Ovary (tissue), 9 donors: Measurements from ENCODE around the gene TNS1. TPM values are rescaled to one million over a fixed set of nuclear protein-coding genes. Genes with fewer than 3 reads are reported as not detected.

Source experiments
- DNase-seq, 5 donors: peaks; one replicate each; pipeline ENCODE4 v3.0.0-alpha.2; 2019 to 2020
- H3K27ac ChIP-seq, 2 donors: fragments of 200-600 bp; one replicate each; pipeline versions ENCODE4 v1.5.1 to v1.8.0; 2019 to 2022
- H3K27me3 ChIP-seq: fragments of 200-600 bp; one replicate; pipeline ENCODE4 v1.8.0; 2022
- H3K36me3 ChIP-seq: fragments of 200-600 bp; sonication (generic); one replicate; pipeline ENCODE4 v1.5.1; 2019
- H3K4me1 ChIP-seq: one replicate; pipeline ENCODE4 v1.8.1; 2013; ENCODE audit warnings: mild to moderate bottlenecking, moderate library complexity; ENCODE audit not compliant: insufficient read depth
- H3K4me3 ChIP-seq: fragments of 200-600 bp; sonication (generic); one replicate; pipeline ENCODE4 v1.5.1; 2017
- H3K9me3 ChIP-seq, 2 donors: fragments of 200-600 bp in 1 of 2; sonication (generic) in 1 of 2; one replicate each; pipeline versions ENCODE4 v1.5.1 to v1.8.1; 2013 to 2019; ENCODE audit warnings: mild to moderate bottlenecking in 1 of 2, moderate library complexity in 1 of 2
- CTCF ChIP-seq, 3 donors: fragments of 450-650 bp in 2 of 3; fragments of 200-600 bp in 1 of 3; IDR thresholded peaks; one replicate each; pipeline versions ENCODE4 v1.5.1 to v1.8.0; 2016 to 2022; ENCODE audit warnings: antibody characterized with exemption in 3 of 3, mild to moderate bottlenecking in 1 of 3
- EP300 ChIP-seq: sonication (generic); formaldehyde crosslinking; IDR thresholded peaks from one replicate; pipeline ENCODE4 v1.6.1; 2017; ENCODE audit warnings: antibody characterized with exemption
- POLR2A ChIP-seq: fragments of 450-650 bp; IDR thresholded peaks from one replicate; pipeline ENCODE4 v1.6.1; 2017; ENCODE audit warnings: antibody characterized with exemption, mild to moderate bottlenecking, moderate library complexity
- WGBS, 3 donors: extraction: QIAGEN DNeasy Blood & Tissue Kit in 1 of 3; methylation state at CpG; one replicate each; pipeline versions ENCODE4 v1.1.5 to v1.1.7; 2013 to 2017; 5-methylcytosine and 5-hydroxymethylcytosine counted together
- intact Hi-C, 4 donors: fragments of 100-400 bp; cut with DNase I; formaldehyde crosslinking; loops; one replicate each; pipeline versions ENCODE4 v1.11.0 to v1.15.1; 2022 to 2023
- polyA plus RNA-seq, 2 donors: library from polyadenylated mRNA; stranded (reverse); fragments of 200-250 nt in 1 of 2; fragments of 350-450 nt in 1 of 2; fragmentation: Illumina TruSeq in 1 of 2; extraction: RNeasy Lipid Tissue Mini Kit (QIAGEN cat#74804) in 1 of 2; gene quantifications; one replicate each; pipeline ENCODE4 v1.2.3, GENCODE V29; 2013 to 2014
- total RNA-seq, 7 donors: library from RNA; depleted of rRNA in 2 of 7; stranded (reverse); fragments of >200 nt in 2 of 7; fragmentation: NEBNext Ultra II Directional in 3 of 7; extraction: Animal tissue kit (Norgen Biotek cat#: 25700) in 3 of 7; gene quantifications; one replicate each; pipeline versions ENCODE4 v1.1.0 to v1.2.4, GENCODE V29; 2016 to 2023
- donor health status: DM: no; HTN: no; CAD: no; lungs with moderate emphysema.
- donor health status: DM: no; HTN: no; CAD: no.
- donor health status: Bipolar disorder and iron deficiency.
- donor health status: DM: yes; HTN: yes; CAD: no.
- donor health status: DM: no; HTN: no; CAD: no.
- donor health status: DM: yes; HTN: yes; CAD: no.

The TNS1 gene
- total and polyA plus RNA-seq, 9 donors: 140 to 568 (median 356) TPM

GRCh38 chr2:218024871-218025270, 22.1 kb upstream of the TNS1 start:
- H3K4me1 ChIP-seq: no peaks in the 10 kb centered on the region
- intact Hi-C loops: no loop called here

GRCh38 chr2:218024336-218024735, 21.5 kb upstream of the TNS1 start:
- no peaks in the 10 kb centered on the region for H3K36me3 ChIP-seq
- intact Hi-C loops: no loop called here
- TF ChIP-seq POLR2A (no peak), CTCF (IDR thresholded peaks at IDR 0.05) (no peak), EP300 (no peak)
- H3K4me1 ChIP-seq: no peaks in the 10 kb centered on the region
- H3K27ac ChIP-seq: no peak overlapping the region
- H3K9me3 ChIP-seq: no peaks in the 10 kb centered on the region
- peak in 3 of 5 donors; percentile 2 to 10 (median 10) for DNase-seq
- H3K27me3 ChIP-seq: no peaks in the 10 kb centered on the region
- no peak overlapping the region for H3K4me3 ChIP-seq
- WGBS, 3 donors: 71 to 79% (median 72%) methylated on average over 2 of the region's 2 CpGs

More at GRCh38 chr2:218024871-218025270, 22.1 kb upstream of the TNS1 start:
- no peak overlapping the region for H3K4me3 ChIP-seq
- no peak for TF ChIP-seq POLR2A
- TF ChIP-seq CTCF (IDR thresholded peaks at IDR 0.05): no peak
- no peak for TF ChIP-seq EP300
- no peak overlapping the region for H3K27ac ChIP-seq
- no peaks in the 10 kb centered on the region for H3K27me3 ChIP-seq
- 92 to 95% (median 94%) methylated on average over 2 of the region's 2 CpGs for WGBS, 3 donors
- H3K9me3 ChIP-seq: no peaks in the 10 kb centered on the region
- peak in 2 of 5 donors; percentile 5 to 7 for DNase-seq
- no peaks in the 10 kb centered on the region for H3K36me3 ChIP-seq

- no peaks in the 10 kb centered on the region for H3K9me3 ChIP-seq
- DNase-seq: peak in 3 of 5 donors; percentile 3 to 5 (median 5)
- H3K4me3 ChIP-seq: no peak overlapping the region
- H3K4me1 ChIP-seq: no peaks in the 10 kb centered on the region
- WGBS, 3 donors: 65 to 67% (median 66%) methylated on average over 3 of the region's 3 CpGs
- intact Hi-C loops: no loop called here
- H3K27ac ChIP-seq: no peak overlapping the region
- no peaks in the 10 kb centered on the region for H3K27me3 ChIP-seq
- H3K36me3 ChIP-seq: no peaks in the 10 kb centered on the region
- TF ChIP-seq CTCF (IDR thresholded peaks at IDR 0.05) (no peak), EP300 (no peak), POLR2A (no peak)
Measured at GRCh38 chr2:218023636-218024035, 20.8 kb upstream of the TNS1 start.

GRCh38 chr2:218022851-218023530, 20.2 kb upstream of the TNS1 start:
- Histone ChIP-seq H3K27ac (no peak overlapping the region), H3K36me3 (no peaks in the 10 kb centered on the region), H3K4me3 (no peak overlapping the region), H3K9me3 (no peaks in the 10 kb centered on the region), H3K4me1 (peaks cover under 1% of the 10 kb centered on the region), H3K27me3 (no peaks in the 10 kb centered on the region)
- peak in 4 of 5 donors; percentile 5 to 22 (median 12) for DNase-seq
- WGBS, 3 donors: 86 to 91% (median 87%) methylated on average over 7 of the region's 7 CpGs
- TF ChIP-seq EP300 (no peak), POLR2A (no peak), CTCF (IDR thresholded peaks at IDR 0.05) (no peak)
- intact Hi-C loops: no loop called here
